ENCODE measurements around the gene ALOX15B.

ALOX15B gene

DNA sequence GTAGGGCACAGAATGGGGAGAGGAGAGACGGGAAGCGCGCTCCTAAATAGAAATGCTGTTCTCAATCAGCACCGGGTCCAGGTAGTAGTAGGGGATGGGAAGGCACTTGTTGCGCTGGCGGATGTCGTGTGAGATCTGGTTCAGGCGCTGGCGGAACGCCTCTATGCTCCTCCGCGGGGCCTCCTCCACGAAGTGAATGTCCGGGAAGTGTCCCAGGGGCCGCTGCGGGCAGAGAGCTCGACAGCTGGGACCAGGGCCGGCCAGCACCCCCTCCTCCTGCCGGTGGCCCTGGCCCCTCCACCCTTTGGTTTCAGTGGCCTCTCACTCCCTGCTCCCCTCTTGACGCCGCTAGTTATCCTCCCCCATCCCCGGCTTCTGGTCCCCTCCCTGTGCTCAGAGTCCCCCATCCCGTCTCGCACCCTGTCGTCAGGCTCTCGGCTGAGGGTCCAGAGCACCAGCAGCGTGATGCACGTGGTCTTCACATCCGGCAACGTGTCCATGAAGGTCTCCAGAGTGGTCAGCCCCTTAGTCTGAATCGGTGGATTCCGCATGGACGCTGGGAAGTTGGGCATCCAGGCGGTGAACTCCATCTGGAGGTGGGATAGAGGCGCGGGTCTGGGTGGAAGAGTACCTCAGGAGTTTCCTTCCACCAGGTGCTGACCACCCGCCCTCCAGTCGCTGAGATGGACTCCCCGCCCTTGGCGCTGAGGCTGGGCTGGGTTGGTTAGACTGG, 34.0 kb downstream of the ALOX15B start:
- no peak overlapping the region for H3K4me3 ChIP-seq (ENCODE audit: insufficient read depth, low read length, poor library complexity, severe bottlenecking)
- no peak overlapping the region for H3K9ac ChIP-seq (ENCODE audit: low read length)
- no peaks in the 10 kb centered on the region for H3K9me2 ChIP-seq (replicated peaks; ENCODE audit: insufficient read depth, low read length)
- H3K27ac ChIP-seq (ENCODE audit: low read depth, low read length) = no peak overlapping the region
- no peak overlapping the region for H2AFZ ChIP-seq (ENCODE audit: low read depth, low read length, severe bottlenecking)
- no peak overlapping the region for H3K4me2 ChIP-seq (ENCODE audit: low read depth, low read length, poor library complexity, severe bottlenecking)
- H4K20me1 ChIP-seq (ENCODE audit: low read depth, low read length) = no peaks in the 10 kb centered on the region
- H3K27me3 ChIP-seq (ENCODE audit: low read length) = no peaks in the 10 kb centered on the region
- H3F3A ChIP-seq (ENCODE audit: insufficient read depth) = no peaks in the 10 kb centered on the region
- TF ChIP-seq, protein P1, sequence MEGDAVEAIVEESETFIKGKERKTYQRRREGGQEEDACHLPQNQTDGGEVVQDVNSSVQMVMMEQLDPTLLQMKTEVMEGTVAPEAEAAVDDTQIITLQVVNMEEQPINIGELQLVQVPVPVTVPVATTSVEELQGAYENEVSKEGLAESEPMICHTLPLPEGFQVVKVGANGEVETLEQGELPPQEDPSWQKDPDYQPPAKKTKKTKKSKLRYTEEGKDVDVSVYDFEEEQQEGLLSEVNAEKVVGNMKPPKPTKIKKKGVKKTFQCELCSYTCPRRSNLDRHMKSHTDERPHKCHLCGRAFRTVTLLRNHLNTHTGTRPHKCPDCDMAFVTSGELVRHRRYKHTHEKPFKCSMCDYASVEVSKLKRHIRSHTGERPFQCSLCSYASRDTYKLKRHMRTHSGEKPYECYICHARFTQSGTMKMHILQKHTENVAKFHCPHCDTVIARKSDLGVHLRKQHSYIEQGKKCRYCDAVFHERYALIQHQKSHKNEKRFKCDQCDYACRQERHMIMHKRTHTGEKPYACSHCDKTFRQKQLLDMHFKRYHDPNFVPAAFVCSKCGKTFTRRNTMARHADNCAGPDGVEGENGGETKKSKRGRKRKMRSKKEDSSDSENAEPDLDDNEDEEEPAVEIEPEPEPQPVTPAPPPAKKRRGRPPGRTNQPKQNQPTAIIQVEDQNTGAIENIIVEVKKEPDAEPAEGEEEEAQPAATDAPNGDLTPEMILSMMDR (IDR thresholded peaks at IDR 0.05; ENCODE audit: insufficient read depth, low read length, poor library complexity, severe bottlenecking) = no peak
- no peak for TF ChIP-seq EZH2phosphoT487 (conservative IDR thresholded peaks at IDR 0.05; ENCODE audit: low read length)
- no peaks in the 10 kb centered on the region for H3K36me3 ChIP-seq (ENCODE audit: low read length)
- no peaks in the 10 kb centered on the region for H3K9me3 ChIP-seq (ENCODE audit: insufficient read depth, low read length)
- no peaks in the 10 kb centered on the region for H3K79me2 ChIP-seq (ENCODE audit: insufficient read depth, low read length)

DNA sequence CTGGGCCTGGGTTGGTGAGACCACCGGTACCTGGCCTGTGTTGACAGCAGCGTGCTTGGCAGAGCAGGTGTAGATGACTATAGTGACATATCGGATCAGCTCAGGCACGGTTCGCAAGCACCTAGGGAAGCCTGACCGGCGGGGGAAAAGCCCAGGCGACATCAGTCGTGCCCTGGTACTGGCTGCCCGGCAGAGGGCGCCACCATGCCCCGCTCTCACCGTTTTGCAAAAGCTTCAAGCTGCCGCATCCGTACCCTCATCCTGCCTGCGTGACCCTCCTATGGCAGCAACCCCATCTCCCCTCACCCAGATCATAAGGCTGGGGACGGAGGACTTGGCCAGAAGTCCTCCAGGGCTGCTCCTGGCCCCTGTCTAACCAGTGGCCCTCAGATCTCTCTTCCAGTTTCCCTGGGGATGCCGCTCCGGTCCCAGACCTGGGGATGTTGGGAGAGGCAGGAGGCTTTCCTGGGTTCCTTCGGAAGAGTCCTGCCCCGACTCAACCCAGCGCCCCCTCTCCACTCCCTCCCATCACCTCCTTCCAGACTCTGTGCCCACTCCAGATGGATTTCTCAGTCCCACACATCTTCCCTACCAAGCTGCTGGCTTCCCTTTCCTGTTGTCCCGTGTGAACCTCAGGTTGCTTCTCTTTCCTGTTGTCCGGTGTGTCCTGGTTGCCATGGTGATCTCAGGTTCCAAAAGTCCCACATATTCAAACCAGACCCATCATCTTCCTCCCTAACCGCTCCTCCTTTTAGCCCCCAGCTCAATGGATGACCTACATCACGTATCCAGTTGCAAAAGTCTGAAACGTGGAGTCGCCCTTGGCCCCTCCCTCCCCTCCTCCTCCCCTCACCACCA, 35.0 kb downstream of the ALOX15B start:
- no peak overlapping the region for H2AFZ ChIP-seq (ENCODE audit: low read depth, low read length, severe bottlenecking)
- no peak overlapping the region for H3K27ac ChIP-seq (ENCODE audit: low read depth, low read length)
- H3K9ac ChIP-seq (ENCODE audit: low read length) = no peak overlapping the region
- no peaks in the 10 kb centered on the region for H3K36me3 ChIP-seq (ENCODE audit: low read length)
- no peak overlapping the region for H3K4me2 ChIP-seq (ENCODE audit: low read depth, low read length, poor library complexity, severe bottlenecking)
- H4K20me1 ChIP-seq (ENCODE audit: low read depth, low read length) = no peaks in the 10 kb centered on the region
- no peaks in the 10 kb centered on the region for H3K79me2 ChIP-seq (ENCODE audit: insufficient read depth, low read length)
- no peaks in the 10 kb centered on the region for H3K9me2 ChIP-seq (replicated peaks; ENCODE audit: insufficient read depth, low read length)
- no peak overlapping the region for H3K4me3 ChIP-seq (ENCODE audit: insufficient read depth, low read length, poor library complexity, severe bottlenecking)
- no peak for TF ChIP-seq EZH2phosphoT487 (conservative IDR thresholded peaks at IDR 0.05; ENCODE audit: low read length)
- TF ChIP-seq, protein P1 (IDR thresholded peaks at IDR 0.05; ENCODE audit: insufficient read depth, low read length, poor library complexity, severe bottlenecking) = peak; percentile 74
- H3F3A ChIP-seq (ENCODE audit: insufficient read depth) = no peaks in the 10 kb centered on the region
- H3K9me3 ChIP-seq (ENCODE audit: insufficient read depth, low read length) = no peaks in the 10 kb centered on the region
- no peaks in the 10 kb centered on the region for H3K27me3 ChIP-seq (ENCODE audit: low read length)

DNA sequence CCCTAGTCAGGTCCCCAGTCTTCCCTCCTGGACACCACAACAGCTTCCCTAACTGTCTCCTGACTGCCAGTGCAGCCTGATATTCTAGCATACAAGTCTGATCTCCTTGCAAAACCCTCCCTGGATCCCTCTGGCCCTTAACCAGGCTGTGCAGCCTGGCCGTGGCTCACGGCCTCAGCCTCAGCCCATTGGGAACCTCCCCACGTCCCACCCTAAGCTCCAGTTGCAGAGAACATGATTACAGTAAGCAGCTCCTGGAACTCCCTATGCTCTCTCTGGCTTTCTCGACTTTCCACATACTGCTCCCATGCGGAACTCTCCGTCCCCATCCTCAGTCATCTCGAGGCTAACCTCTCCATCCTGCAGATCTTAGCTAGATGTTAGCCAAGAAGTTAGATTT, 35.7 kb downstream of the ALOX15B start:
- no peak for TF ChIP-seq EZH2phosphoT487 (conservative IDR thresholded peaks at IDR 0.05; ENCODE audit: low read length)
- TF ChIP-seq, protein P1 (IDR thresholded peaks at IDR 0.05; ENCODE audit: insufficient read depth, low read length, poor library complexity, severe bottlenecking) = no peak
- H3K9ac ChIP-seq (ENCODE audit: low read length) = no peak overlapping the region
- no peak overlapping the region for H3K4me2 ChIP-seq (ENCODE audit: low read depth, low read length, poor library complexity, severe bottlenecking)
- no peaks in the 10 kb centered on the region for H3K36me3 ChIP-seq (ENCODE audit: low read length)
- H3K27ac ChIP-seq (ENCODE audit: low read depth, low read length) = no peak overlapping the region
- H3K27me3 ChIP-seq (ENCODE audit: low read length) = no peaks in the 10 kb centered on the region
- no peaks in the 10 kb centered on the region for H3F3A ChIP-seq (ENCODE audit: insufficient read depth)
- no peaks in the 10 kb centered on the region for H3K9me3 ChIP-seq (ENCODE audit: insufficient read depth, low read length)
- no peaks in the 10 kb centered on the region for H3K9me2 ChIP-seq (replicated peaks; ENCODE audit: insufficient read depth, low read length)
- no peak overlapping the region for H2AFZ ChIP-seq (ENCODE audit: low read depth, low read length, severe bottlenecking)
- H3K79me2 ChIP-seq (ENCODE audit: insufficient read depth, low read length) = no peaks in the 10 kb centered on the region
- no peak overlapping the region for H3K4me3 ChIP-seq (ENCODE audit: insufficient read depth, low read length, poor library complexity, severe bottlenecking)
- H4K20me1 ChIP-seq (ENCODE audit: low read depth, low read length) = no peaks in the 10 kb centered on the region
